Astrocyte of the spinal cord (primary cell): ENCODE measurements around the gene NT5C2.

Experiments
- DNase-seq: peaks from one replicate; pipeline ENCODE4 v3.0.0; 2011; ENCODE audit warnings: low read depth, low spot score
- H3K4me3 ChIP-seq: 2 replicates; pipeline ENCODE4 v1.5.1; 2011; ENCODE audit warnings: low read depth, mild to moderate bottlenecking, low read length, moderate library complexity
- in situ Hi-C: cut with HindIII; loops from 2 replicates; pipeline ENCODE4 v1.10.0; 2017; ENCODE audit warnings: low sequenced_read_pairs
- TF ChIP-seq, protein P1 (sequence below): IDR thresholded peaks from 2 replicates; pipeline ENCODE4 v1.5.1; 2012; ENCODE audit warnings: low read depth, mild to moderate bottlenecking, low read length, inconsistent platforms

Gene NT5C2

DNA sequence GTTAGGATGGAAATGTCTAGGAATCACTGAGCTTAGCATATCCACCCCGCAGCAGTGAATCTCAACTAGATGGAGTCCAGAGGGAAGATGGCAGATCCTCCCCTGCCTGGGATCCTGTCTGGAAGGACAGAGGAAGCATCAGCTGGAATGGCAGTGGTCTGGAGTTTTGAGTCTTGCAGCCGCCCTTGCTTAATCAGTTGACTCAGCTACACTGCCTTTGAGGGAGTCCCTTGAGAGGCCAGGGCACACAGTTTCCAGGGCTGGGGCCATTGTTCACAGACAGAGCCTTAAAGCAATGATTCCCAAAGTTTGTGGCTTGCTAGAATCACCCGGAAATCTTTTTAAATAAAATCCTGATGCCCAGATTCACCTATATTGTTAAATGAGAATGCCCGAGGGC lies 128.1 kb downstream of the NT5C2 start:
- in situ Hi-C loops = no loop called here
- DNase-seq = no peak
- TF ChIP-seq, protein P1, sequence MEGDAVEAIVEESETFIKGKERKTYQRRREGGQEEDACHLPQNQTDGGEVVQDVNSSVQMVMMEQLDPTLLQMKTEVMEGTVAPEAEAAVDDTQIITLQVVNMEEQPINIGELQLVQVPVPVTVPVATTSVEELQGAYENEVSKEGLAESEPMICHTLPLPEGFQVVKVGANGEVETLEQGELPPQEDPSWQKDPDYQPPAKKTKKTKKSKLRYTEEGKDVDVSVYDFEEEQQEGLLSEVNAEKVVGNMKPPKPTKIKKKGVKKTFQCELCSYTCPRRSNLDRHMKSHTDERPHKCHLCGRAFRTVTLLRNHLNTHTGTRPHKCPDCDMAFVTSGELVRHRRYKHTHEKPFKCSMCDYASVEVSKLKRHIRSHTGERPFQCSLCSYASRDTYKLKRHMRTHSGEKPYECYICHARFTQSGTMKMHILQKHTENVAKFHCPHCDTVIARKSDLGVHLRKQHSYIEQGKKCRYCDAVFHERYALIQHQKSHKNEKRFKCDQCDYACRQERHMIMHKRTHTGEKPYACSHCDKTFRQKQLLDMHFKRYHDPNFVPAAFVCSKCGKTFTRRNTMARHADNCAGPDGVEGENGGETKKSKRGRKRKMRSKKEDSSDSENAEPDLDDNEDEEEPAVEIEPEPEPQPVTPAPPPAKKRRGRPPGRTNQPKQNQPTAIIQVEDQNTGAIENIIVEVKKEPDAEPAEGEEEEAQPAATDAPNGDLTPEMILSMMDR = no peak
- no peak overlapping the region for H3K4me3 ChIP-seq

- TF ChIP-seq, protein P1 = peak; percentile 14
- in situ Hi-C loops = no loop called here
- no peak for DNase-seq
- no peak overlapping the region for H3K4me3 ChIP-seq
Observed at GRCh38 chr10:103062854-103063590, 130.1 kb downstream of the NT5C2 start.

GRCh38 chr10:103060575-103060974 lies 132.5 kb downstream of the NT5C2 start:
- TF ChIP-seq, protein P1 = no peak
- DNase-seq = no peak
- no peak overlapping the region for H3K4me3 ChIP-seq
- in situ Hi-C loops = no loop called here

- no peak overlapping the region for H3K4me3 ChIP-seq
- in situ Hi-C loops = no loop called here
- TF ChIP-seq, protein P1 = no peak
- DNase-seq = no peak
Observed at GRCh38 chr10:103058034-103058433, 135.0 kb downstream of the NT5C2 start.

DNA sequence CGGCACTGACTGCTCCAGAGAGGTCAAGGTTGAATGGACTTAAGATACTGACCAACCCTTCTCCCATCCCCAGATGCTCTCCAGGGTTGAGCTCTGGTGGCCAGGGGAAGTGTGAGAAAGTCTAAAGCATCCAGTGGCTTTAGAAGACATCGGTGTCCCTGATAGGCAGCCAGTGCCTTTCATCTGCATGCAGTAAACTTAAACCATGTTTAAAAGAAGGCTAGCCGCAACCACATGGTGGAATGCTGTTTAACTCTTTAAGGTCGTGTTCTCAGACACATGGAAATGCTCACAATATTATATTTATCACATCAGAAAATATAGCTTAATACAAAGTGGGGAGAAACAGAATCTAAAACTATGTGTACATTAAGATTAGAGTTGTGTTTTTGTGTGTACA lies 138.0 kb downstream of the NT5C2 start:
- TF ChIP-seq, protein P1 = no peak
- in situ Hi-C loops = no loop called here
- DNase-seq = no peak
- H3K4me3 ChIP-seq = no peak overlapping the region

DNA sequence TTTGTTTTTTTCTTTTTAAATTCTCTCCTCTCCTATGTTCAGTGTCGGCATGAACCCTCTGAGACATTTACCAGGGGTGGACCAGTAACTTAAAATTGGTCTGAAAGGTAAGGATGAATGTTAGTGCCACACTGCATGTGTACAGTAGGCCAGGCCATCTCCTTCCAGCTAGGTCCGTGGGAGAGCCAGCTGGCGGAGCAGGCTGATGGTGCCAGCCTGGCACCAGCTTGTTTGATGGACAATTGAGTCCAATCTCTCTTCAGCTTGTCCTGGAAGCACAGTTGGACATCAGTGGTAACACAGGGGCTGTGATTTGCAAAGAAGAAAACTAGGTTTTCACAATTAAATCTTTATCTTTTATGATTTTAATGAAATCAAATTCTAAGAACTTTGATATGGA lies 138.5 kb downstream of the NT5C2 start:
- in situ Hi-C loops = no loop called here
- TF ChIP-seq, protein P1 = no peak

More for the DNA sequence above, 138.5 kb downstream of the NT5C2 start:
- DNase-seq = no peak
- H3K4me3 ChIP-seq = no peak overlapping the region
